Measurements from ENCODE around the gene CCDC184.
"Not testable (repeated sequence)": the region's sequence is repeated elsewhere in the genome, so short reads cannot be mapped to it uniquely, and the experiment has no call there.

The CCDC184 gene

DNA sequence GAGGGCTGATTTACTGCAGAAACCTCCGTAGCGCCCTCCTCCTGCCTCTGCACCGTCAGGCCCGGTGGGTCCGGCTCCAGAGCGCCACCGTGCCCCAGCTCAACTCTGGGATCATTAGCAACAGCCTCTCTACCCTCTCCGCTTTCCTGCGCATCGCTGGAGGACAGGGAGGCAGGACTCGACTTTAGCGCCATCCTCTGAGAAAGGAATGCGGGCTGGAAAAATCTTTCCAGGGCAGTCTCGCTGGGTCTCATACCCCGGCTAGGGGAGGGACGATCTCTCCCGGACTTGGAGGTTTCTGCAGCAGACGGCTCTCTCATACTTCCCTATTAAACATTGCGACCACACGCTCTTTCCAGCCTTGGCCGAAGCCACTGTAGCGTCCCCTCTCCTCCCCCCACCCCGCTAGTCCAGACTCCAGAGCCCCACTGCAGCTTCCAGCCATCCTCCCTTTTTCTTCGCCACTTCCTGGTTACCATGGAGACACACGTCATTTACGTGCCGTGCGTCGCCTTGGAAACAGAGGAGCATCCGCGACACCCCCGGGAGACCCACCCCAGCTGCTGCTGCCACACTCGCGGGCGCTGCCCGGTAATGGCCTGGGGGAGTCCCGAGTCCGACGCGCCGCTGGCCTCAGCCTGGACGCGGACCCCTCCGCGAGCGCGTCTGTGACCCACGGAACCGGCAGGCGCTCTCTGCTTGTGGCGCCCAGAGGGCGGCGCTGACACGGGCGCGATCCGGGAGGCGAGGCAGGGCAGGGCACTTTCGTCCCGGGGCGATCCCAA lies at the start of gene CCDC184:
Gene CCDC184 (plus strand): TSS at position 554 of the 785 bp plus-strand sequence. CDS start 479 bp downstream, outside the sequence.
- peak; percentile 89 for DNase-seq

DNA sequence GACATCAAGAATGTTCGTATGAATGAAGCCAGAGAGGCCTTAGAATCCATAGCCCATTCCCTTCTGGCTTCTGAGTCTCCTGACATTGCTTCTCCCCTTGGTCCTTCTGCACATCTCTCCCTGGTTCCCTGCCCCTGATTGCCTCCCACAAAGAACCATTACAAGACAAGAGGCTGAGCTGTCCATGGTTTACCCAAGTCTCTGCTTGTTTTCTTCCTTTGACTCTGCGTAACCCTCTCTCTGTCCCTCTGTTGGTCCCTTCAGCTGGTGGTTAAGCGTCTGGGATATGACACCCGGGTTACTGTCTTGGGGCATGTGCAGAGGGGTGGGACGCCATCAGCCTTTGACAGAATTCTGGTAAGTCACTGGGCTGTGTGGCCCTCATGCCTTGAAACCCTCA lies 48.4 kb upstream of the CCDC184 start:
- DNase-seq: no peak

DNA sequence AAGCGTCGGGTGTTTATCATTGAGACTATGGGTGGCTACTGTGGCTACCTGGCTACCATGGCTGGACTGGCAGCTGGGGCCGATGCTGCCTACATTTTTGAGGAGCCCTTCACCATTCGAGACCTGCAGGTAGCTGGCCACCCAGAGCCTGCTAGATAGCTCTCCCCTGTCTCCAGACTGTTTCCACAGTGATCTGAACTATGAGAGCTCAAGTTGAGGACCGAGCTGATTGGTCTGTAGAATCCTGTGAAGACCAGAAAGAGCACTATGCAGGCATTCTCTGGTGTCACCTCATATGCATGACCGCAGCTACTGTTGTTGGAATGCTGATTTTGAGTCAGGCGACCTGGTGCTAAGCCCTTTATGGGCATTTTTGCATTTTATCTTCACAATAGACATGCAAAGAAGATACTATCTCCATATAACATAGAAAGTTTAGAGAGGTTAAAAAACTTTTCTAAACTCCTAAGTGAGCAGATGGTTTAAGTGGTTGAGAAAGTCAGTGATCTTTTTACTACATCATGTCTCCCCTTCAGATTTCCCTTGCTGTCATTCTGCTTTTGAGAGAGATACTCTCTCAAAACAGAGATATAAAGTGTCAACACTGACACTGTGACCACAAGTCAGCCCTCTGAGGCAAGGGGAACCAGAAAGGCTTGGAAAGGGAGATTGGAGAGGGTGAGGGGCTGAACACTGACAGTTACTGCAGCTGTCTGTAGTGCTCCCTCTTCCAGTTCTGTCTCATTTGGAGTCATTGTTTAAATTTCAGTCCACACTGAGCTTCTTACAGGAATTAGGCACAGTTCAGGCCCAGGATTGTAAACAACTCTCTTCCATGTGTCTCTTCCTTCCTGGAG lies 40.4 kb upstream of the CCDC184 start:
- DNase-seq: no peak

DNA sequence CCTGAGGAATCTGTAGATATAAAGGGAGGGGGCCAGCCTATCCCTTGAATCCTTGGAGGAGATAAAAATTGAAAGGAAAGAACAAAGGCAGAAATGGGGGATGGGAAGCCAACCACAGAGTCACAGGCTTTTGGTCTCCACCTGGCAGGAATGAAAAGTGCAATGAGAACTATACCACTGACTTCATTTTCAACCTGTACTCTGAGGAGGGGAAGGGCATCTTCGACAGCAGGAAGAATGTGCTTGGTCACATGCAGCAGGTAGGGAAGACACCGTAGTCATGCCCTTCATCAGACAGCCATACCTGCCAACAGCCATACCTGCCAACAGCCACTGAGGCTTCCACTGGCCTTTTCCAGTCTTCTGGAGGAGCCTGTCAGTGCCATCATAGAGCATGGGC lies 39.5 kb upstream of the CCDC184 start:
- no peak for DNase-seq

DNA sequence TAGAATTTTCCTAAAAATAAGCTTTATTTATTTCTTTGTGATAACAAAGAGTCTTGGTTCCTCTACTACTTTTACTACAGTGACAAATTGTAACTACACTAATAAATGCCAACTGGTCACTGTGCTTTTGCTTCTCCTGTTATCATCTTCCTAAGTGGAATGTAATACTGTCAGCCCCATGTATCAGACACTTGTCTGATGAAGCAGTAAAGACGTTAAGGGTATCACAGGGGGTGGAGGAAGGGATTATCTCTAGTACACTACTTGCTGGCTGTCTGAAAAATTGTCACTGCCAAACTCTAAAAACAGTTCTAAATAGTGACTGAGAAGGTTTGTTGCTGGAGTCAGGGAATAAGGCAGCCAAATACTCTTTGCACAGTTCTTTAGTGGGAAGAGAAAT lies 37.5 kb upstream of the CCDC184 start:
- no peak for DNase-seq

DNA sequence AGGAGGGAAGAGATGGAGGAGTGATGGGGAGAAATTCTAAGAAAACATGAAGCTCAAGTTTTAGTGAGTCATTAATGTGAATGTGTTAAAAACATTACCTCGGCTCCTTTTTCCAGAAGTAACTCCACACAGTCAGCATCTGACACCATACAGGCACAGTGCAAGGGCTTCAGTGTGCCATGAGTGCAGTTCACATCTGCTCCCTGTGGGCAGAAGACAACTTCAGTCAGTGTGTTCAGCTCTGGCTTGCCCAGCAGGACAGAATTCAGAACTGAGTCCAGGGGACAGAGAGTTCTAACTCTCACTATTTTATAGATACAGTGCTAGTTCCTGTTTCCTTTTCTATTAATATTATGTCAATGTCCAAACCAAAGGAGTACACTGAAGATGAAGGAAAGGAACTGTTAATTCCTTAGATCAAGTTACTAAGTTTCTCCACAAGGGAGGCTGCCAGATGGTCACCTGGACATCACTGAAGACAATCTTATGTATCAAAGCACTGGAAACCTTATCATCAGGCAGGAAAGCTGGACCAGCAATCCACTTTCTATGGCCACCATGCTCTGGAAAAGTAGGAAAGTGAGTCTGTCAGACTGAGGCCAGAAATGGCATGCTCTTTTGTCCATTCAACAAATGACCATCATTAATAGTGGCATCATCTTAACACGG lies 32.2 kb upstream of the CCDC184 start:
- no peak for DNase-seq

DNA sequence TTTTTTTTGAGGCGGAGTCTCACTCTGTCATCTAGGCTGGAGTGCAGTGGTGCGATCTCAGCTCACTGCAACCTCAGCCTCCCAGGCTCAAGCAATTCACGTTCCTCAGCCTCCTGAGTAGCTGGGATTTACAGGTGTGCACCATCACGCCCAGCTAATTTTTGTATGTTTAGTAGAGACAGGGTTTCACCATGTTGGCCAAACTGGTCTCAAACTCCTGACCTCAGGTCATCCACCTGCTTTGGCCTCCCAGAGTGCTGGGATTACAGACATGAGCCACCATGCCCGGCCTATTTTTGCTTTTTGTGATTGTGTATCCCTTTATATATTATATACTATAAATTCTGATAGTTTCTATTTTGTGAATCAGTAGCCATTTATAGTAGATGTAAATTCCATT lies 27.7 kb upstream of the CCDC184 start:
- not testable (repeated sequence) for DNase-seq

DNA sequence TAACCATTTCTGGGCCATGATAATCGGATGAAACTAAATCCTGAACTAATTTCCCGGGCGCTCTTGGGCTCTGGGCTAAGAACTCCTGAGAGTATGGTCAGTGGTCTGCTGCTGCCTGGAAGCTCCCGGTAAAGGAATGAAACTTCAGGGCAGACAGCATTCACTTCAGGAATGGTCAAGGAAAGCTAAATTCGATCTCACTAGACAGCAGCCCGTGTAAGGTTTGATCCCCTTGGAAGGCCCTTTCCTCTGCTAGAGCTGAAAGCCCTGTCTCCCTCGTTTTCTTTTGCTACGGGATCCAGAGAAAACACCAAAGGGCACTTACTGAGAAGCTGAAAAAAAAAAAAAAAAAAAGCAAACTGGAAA lies 26.8 kb upstream of the CCDC184 start:
- DNase-seq: peak; percentile 41

DNA sequence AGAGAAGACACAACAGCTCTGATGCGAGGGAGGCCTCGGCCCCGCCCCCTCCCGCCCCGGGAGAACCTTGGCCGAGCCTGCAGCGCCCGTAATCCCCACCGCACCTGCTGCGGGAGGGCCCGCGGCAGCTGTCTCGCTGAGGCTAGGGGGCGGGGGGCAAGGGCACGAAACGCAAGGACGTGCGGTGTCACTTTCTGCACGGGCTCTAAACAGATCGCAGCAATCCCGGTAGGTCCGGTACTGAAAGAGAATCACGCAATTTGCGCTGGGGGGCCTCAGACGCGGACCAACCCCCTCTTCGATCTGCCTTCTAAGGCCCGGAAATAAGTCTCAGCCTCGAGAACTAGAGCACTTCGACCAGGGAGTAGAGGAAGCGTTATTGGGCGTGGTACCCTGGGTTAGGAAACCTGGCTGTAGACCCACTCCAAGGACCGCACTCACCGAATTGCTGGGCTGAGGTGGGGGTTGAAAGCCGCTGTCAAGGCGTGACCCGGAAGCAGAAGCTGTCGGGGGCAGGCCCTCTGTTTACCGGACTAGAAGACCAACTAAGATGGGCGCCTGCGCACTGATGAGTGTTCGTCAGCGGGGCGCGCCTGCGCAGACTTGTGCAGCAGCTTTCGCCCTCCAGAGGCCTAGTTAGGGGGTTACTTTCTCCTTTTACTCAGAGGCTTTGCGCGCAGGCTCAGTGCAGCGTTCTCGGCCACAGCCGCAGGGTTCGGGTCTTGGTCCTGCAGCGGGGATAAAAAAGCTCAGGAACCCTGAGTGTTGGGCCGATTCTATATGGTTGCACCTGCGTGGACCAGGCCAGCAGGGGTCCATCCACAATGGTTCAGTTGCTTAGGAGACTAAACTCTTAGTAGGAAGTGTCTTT lies 26.2 kb upstream of the CCDC184 start, which contains the start of gene ASB8:
Gene ASB8 (minus strand): TSS at position 498 of the 871 bp plus-strand sequence. CDS start 4,019 bp downstream, outside the sequence.
- peak; percentile 98 for DNase-seq

DNA sequence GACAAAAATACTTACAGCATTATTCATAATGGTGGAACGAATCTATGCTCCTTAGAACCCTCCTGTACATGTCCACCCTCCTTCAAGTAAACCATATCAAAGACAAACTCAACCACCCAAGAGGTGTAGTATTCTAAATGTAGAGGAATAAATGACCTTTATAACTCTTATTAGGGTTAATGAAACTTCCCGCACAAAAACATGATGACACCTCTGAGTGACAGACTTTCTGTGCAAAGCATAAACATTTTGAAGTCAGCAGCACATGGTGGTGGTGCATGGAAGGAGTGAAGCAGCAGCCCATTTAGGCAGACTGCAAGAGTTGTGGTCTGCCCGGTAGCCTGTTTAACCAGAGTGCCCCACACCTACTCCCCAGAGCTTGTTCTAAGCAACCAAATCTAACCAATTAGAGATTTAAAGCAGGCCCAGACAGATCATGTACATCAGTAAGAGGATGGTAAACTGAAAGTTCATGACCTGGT lies 25.5 kb upstream of the CCDC184 start:
- no peak for DNase-seq

DNA sequence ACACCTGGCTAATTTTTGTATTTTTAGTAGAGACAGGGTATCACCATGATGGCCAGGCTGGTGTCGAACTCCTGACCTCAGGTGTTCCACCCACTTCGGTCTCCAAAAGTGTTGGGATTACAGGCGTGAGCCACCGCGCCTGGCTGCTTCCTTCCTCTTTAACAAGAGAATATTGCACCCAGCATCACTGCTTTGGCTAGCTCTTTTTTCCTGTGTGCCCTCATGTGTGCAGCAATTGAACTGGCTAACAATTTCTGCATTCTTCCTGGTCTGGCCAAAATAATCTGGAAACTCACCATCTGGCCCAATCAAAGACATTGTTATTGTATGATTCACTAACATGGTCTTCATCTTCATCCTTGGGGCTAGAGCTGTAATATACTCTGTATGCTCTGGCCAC lies 23.4 kb upstream of the CCDC184 start:
- DNase-seq: no peak

DNA sequence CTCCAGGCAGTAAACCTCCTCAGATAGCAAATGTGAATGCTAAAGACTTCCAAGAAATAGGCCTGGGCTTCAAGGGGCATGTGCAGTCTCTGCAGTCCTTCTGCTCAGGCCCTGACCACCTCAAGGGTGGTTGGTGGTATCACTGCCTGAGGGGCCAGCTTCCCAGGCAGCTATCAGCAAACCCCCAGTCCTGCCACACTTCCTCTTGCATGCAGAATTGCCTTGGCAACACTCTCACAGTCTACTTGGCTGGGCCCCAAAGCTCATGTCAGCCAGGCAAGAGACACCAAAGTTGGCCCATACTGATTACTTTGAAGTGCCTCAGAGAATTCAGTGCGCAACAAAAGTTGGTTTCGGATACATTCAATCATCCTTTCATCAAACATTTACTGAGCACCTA lies 22.6 kb upstream of the CCDC184 start:
- DNase-seq: no peak

DNA sequence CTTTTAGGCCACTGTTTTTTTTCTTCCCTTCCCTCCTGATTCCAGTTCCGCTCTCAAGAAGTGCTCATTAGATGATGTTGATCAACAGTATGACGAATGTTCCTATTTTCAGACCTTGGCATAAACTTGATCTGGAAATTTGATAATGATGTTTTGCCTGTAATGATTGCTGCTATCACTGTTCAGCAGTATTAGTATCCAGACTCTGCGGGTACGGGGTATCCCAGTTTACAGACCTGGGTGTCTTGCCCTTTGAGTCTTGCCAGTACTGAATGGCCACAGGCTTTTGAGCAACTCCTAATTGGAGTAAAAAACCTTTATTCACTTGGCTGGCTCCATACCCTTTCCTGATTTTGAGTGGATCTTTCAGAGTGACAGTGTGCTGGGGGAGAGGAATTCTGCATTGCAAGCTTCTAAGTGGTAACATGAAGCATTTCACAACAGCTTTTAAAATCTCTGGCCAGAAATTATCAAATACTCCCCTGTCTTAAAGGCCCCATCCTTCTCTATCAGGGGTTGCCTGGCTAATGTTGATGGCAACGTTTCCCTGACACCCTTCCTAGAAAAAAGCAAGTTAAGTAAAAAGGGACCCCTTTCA lies 20.2 kb upstream of the CCDC184 start:
- no peak for DNase-seq

DNA sequence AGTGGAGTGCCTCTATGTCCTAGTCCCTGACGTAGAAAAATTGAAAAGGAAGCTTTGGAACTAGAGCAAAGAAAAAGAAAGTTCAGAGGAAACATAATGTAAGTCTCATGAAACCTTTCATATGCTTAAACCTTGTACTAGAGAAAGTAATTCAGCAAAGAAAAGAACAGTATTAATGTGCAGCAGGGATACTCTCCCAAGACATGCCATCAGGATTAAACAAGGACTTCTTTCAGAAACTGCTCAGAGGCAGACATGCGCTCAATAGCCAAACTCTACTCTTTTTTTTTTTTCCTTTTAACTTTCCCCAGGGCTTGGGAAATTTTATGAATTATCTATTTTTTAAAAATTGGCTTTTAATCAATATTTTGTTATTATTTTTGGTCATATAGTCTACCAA lies 19.0 kb upstream of the CCDC184 start:
- DNase-seq: no peak

DNA sequence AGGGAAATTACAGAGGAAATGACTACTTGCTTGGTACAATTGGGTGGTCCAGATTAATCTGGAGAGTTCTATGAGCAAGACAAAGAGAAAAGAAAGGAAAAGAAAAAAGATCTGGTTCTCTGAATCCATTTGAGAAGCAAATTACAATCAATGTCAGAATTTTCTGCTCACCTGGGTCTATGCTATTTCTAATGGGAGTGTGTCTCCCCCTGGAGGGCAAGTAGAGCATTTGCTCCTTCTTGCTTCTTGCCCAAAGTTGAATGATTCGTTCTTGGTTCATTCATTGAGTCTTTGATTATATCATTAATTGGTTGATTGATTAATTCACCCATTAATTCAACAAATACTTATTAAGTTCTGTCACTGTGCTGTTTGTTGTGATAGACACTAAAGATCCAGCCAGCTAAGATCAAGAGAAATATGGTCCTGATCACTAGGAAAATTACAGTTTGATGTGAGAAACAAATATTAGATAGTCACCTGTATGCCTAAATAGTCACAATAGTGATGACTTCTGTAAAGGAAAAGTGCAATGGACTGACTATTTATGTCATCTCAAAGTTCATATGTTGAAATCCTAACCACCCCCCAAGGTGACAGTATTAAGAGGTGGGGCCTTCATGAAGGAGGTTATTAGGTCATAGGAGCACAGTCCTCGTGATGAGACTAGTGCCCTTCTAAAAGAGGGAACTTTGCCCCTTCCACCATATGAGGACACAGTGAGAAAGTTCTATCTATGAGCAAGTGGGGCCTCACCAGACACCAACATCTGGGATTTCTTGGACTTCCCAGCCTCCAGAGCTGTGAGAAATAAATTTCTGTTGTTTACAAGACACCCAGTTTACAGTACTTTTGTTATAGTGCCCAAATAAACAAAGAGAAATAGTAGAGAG lies 18.1 kb upstream of the CCDC184 start:
- peak; percentile 67 for DNase-seq

DNA sequence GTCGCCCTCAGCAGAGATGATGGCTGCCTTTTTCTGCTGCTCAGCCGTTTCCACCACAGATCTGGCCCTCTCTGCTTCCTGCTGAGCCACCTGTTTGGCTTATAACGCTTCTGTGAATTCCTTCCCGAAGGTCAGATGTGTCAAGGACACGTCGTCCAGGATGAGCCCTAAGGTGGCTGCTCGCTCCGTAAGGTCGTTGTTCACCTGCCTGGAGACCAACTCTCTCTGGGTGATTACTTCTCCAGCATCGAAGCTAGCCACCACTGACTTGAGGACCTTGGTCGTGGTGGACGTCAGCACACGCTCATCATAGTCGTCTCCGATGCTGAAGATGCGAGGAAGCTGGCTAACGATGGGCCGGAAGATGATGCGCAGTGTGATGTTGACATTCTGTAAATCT lies 14.4 kb upstream of the CCDC184 start:
- no peak for DNase-seq

DNA sequence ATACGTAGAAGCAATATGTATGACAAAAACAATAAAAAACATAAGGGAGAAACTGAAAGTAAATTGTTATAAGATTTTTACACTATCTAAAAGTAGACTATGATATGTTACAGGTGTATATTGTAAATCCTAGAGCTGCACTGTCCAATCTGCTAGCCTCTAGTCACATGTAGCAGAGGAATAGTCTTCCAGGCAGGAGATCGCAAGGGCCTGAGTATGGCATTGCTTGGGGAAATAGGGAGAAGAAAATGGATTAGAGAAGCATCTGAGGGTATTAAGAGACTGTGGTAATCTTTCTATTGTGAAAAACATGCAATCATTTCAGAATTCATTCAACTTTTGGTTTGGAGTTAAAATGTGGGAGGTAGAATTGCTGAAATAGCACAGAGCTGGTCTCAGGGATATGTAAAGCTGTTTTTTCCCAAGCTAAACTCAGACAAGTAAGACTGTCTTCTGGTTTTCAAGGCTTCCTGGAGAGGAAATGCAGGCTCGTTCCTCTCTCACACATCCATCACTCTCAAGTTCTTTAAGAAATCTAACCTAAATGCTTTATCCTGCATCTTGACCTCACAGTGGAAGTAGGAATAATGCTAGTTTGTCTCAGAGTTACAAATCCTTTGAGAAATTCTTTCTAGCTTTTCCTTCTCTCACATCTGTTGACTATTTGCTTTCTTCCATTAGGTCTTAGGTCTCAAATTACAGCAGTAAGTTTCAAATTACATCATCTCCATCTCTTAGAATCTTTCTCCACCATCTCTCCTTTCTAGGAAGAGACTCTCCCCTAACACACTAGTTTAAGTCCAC lies 7.6 kb upstream of the CCDC184 start:
- DNase-seq: no peak

DNA sequence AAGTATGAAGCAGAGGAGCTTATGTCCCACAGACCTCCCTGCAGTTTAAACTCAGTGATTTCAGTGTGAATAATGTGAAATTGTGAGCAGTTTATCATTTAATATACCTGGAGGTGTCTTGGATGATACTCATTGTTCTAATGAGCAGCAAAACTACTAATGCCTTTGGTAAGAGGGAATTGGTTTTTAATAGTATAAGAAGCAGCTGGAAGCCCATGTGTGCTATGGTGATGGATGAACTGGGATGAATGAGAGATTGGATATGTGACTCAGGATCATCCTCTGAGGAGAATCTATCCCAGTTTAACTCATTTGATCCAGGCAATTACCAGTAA lies 7.1 kb upstream of the CCDC184 start:
- DNase-seq: no peak

DNA sequence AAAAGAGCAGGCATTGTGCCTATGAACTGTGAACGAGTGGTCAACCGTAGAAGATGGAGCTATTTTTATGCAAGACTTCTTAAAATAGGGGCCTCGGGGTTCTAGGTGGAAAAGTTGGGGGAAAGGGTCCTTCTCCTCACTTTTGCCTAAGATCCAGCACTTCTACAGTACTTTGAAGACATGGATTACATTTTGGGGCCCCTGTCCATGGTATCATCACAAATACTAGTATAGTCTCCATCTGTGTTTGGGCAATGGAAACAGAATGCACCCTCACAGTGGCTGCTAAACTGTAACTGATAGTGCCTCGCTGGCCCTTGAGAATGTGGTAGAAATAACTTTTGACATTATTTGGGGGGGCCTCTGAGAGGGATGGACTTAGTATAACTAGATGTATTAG lies 5.5 kb upstream of the CCDC184 start:
- no peak for DNase-seq

DNA sequence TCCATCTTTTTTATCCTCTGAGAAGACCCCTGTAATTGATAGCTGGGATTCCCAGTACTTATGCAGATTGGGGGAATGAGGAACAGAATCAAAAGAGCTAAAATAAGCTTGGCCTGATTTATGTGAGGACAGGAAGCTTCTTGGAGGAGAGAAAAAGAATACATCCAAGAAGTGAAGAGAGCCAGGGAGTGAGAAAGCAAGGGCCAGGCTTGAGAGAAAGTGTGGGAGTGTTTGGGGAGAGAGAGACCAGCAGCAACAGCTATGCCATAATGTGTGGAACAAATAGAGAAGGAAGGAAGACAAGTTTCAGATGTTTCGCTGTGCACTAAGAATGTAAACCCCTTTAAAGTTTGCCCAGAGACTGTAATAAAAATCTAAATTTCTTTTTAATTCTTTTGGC lies 4.0 kb upstream of the CCDC184 start:
- no peak for DNase-seq
